HK-2 (cell line): Measurements from ENCODE around the gene TRMT2A.
A peak's percentile ranks its signal among the peaks of the same experiment; 100 is the strongest.

ENCODE experiments used
- DNase-seq: peaks from one replicate; pipeline ENCODE4 v3.0.0-alpha.2; 2018; ENCODE audit not compliant: unreplicated experiment

Gene TRMT2A

GRCh38 chr22:20148414-20148813, 31.4 kb upstream of the TRMT2A start:
- DNase-seq: no peak

- no peak for DNase-seq
Measured at GRCh38 chr22:20147237-20147988, 30.4 kb upstream of the TRMT2A start.

- DNase-seq: no peak
Measured at GRCh38 chr22:20146777-20147176, 29.8 kb upstream of the TRMT2A start.

GRCh38 chr22:20145832-20146223, 28.8 kb upstream of the TRMT2A start:
- DNase-seq: no peak

- DNase-seq: no peak
Measured at GRCh38 chr22:20145206-20145831, 28.3 kb upstream of the TRMT2A start.

GRCh38 chr22:20143883-20144665, 27.0 kb upstream of the TRMT2A start:
- DNase-seq: no peak

- DNase-seq: no peak
Measured at GRCh38 chr22:20142711-20143621, 25.9 kb upstream of the TRMT2A start.

- peak; percentile 73 for DNase-seq
Measured at GRCh38 chr22:20141186-20142077, 24.4 kb upstream of the TRMT2A start.

GRCh38 chr22:20140521-20140964, 23.5 kb upstream of the TRMT2A start:
- no peak for DNase-seq

- no peak for DNase-seq
Measured at GRCh38 chr22:20140107-20140445, 23.1 kb upstream of the TRMT2A start.

GRCh38 chr22:20139391-20140106, 22.5 kb upstream of the TRMT2A start:
- no peak for DNase-seq

GRCh38 chr22:20138868-20139267, 21.8 kb upstream of the TRMT2A start:
- DNase-seq: no peak

- DNase-seq: no peak
Measured at GRCh38 chr22:20138417-20138738, 21.4 kb upstream of the TRMT2A start.

- no peak for DNase-seq
Measured at GRCh38 chr22:20137671-20138416, 20.8 kb upstream of the TRMT2A start.

GRCh38 chr22:20137113-20137512, 20.1 kb upstream of the TRMT2A start:
- no peak for DNase-seq

GRCh38 chr22:20136603-20136873, 19.5 kb upstream of the TRMT2A start:
- no peak for DNase-seq

GRCh38 chr22:20135806-20136602, 19.0 kb upstream of the TRMT2A start:
- no peak for DNase-seq

GRCh38 chr22:20135265-20135664, 18.2 kb upstream of the TRMT2A start:
- DNase-seq: no peak
